GM21576 (cell line): Measurements from ENCODE around the gene SMIM35.
A peak's percentile ranks its signal among the peaks of the same experiment; 100 is the strongest.

Experiments
- ATAC-seq: cut with Tn5 transposase; IDR thresholded peaks from one replicate; pipeline ENCODE4 v1.9.1; 2021; ENCODE audit warnings: mild to moderate bottlenecking, moderate library complexity; ENCODE audit not compliant: unreplicated experiment

SMIM35 gene

DNA sequence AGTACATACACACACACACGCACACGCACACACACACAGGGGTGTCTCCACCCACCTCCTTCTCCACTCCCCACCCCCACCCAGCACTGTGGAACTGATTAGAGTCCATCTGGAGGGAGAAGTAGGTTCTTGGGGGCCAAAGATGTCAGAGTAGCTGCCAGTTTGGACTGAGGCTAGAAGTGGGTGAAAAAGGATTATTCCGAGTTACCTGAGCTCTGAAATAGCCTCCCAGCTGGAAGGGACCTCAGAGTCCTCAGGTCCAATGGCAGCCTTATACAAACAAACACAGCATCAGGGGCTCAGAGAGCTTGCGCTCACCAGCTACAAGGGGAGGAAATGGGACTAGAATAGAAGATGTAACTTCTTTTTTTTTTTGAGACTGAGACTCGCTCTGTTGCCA is 79.7 kb downstream of the SMIM35 start:
- ATAC-seq, result no peak

DNA sequence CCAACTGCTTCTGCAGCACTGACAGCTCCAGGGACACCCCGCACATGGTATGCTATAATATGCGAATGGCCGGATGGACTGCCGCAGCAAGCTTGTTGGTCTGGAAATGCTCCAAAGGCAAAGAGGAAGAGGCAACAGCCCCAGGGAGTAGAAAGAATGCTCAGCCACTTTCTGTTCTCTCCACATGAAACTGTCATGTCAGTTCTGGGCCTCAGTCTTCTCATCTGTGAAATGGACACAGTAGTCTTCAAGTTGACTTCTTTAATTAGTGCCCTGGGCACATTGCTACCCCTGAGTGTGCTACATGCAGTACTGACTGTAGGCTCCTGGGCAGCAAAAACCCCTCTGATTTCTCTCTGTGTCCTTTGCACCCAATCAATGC is 80.6 kb downstream of the SMIM35 start:
- ATAC-seq, result no peak

DNA sequence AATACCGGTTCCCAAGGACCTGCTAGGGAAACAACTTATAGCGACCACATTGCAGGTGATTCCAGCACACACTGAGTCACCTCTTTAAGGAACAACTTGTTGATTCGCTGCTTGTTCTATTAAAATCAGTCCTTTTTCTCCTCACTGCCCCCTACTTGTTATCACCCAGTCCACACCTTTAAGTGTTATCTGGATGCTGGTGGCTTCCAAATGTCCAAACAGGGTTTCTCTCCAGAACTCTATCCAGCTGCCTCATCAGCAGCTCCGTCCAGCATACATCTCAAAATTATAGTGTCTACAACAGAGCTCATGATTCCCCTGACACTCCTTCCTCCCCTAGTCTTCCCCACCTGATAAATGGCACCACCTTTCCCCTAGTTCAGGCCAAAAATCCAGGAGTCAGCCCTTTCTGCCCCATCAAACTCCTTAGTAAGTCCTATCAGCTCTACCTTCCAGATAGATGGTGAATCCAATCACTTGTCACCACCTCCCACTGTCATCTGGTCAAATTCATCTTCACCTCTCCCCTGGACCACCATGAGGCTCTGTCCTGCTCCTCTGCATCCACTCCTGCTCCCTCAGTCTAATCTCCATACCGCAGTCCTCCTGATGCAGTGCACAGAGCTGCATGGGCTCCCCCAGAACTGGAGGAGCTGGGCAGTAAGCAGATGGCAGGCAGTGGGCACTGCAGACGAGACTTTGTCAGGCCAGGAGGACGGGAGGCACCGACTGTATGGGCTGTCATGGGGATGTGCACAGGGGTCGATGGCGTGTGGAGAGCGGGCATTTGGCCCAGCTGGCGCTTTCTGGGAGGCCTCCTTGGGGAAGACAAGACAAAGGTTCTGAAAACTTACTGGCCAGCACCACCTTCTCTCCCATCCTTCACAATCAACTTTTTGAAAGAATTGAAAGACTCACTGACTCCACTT is 81.3 kb downstream of the SMIM35 start:
- no peak for ATAC-seq

DNA sequence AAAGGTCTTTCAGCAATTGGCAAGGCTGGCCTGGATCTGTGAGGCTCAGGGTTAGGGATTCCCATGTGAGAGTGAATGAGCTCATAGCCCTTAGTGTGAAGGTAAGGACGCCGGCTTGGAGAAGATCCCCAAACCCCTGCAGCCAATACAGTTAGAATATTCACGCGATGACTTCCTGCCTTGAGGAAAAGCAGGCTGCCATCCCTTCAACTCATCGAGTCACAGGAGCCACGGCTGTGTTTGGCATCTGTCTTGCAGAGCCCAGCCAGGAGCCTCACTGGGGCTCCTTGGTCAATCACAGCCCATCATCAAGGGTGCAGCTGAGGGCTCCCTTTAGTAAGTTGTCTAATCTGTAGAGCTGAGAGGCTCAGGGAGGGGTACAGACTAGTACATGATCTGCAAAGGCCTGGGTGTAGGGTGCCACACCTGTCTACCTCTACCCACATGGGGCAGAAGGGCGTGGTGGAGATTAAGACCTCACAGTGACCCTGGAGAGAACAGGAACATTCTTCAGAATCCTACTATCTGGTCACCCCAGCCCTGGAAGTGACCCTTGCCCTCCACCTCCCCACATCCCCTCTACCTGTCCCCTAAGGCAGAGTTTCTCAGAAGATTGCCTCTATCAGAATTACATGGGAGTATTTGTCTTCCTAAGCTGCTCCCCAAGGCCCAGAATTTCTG is 82.1 kb downstream of the SMIM35 start:
- no peak for ATAC-seq

DNA sequence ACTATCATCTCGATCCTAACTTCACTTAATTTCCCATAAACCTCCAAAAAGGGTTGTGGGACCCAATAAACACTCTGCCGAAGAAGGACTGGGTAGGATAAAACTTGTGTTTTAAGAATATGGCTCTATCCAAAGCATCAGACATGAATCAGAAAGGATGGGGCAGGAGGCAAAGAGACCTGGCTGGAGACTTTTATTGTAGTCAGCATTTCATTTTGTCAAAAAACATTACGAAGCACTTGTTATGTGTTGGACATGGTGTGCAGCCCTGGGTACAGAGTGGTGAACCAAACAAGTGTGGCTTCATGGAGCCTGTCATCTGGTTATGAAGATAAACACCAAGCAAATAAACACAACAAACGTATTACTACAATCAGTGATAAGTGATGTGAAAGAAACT is 83.3 kb downstream of the SMIM35 start:
- ATAC-seq, result no peak

DNA sequence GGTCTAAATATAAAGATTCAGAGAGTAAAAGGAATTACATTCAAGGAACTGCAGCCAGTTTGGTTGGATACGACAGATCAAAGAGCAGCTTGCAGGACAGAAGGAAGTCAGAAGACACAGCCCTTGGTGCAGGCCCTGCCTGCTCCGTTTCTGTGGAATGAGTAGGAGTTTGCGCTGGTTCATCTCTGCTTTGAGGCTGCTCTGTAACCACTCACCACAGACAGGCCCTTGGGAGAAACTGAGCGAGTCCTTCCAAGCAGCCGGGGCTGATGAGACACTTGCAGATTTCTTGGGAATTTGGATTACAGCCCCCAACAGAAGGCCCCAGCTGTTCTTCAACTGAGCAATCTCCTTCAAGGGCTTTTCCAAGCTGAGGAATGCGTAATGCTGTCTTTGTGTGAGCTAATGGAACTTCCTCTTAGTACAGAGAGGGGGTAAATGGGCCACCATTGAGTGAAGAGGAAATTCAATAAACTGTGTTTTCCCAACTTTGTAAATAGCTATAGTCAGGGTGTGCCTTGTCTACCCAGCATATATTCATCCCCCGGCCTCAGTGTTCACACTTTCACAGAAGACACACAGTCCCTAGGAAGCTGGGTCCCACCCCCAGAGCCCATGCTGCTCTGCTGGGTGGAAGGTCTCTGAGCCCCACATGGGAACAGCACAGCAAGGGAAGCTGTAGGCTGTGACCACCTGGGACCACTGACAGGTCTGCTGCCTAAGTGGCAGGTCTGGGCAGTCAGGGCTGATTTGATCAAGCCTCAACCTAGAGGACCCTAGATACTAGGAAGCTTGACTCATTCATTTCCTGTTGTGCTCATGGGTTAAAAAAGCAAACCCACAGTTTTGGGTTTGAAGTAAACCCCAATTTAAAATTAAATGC is 84.0 kb downstream of the SMIM35 start:
- ATAC-seq, result no peak

DNA sequence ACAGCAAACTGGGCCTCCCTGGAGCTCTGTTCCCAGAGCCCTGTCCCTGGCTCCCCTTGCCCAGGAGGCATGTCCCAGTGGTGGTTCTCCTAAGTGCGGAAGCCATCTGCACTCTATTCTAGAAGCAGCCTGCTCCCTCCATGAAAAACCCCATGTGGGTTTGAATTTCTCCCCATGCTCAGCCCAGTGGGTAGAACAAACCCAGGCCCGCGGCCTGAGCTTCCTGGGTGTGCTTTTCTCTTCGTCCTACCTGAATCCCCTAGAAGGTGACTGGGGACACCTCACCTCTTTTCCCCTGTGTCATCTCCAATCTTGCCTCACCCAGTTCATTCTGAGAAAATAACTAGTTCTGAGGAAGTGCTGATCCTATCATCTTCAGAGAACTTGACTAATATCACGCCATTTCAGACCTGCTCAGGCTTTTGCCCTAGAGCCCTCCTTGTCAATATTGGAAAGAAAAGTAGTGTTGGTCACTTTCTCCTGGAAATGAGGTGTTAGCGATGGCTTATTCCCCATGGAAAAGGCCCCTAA is 84.7 kb downstream of the SMIM35 start:
- no peak for ATAC-seq

DNA sequence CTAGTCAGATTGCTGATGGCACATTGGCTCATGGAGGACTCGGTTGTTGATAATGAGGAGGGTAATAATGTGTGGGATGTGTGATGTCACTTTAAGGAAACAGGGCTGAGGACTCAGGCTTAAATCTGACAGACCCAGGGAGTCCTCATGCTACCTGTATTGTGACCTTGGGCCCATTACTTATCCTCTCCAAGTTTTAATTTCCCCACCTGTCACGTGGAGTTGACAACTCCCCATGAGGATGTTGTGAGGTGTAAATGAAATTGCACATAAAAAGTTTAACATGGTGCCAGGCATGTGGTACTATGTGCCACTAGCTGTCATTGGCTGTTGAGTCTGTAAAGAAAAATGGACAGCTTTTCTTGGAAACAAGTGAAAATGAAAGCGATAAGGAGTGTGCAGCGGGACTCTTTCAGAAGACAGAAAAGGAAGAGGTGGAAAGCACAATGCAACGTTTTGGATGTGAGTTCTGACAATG is 85.2 kb downstream of the SMIM35 start:
- ATAC-seq, result no peak

DNA sequence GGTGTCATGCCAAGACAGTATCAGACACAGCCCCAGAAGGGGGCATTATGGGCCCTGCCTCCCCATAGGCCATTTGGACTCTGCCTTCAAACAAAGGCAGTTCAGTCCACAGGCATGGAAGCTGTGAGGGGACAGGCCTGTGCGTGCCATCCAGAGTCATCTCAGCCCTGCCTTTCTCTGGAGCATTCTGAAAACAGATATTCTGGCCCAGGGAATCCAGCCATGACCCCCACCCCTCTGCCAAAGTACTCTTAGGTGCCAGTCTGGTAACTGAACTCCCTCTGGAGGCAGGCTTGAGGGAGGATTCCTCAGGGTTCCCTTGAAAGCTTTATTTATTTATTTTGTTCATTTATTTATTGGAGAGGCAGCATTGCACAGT is 85.9 kb downstream of the SMIM35 start:
- ATAC-seq, result no peak

DNA sequence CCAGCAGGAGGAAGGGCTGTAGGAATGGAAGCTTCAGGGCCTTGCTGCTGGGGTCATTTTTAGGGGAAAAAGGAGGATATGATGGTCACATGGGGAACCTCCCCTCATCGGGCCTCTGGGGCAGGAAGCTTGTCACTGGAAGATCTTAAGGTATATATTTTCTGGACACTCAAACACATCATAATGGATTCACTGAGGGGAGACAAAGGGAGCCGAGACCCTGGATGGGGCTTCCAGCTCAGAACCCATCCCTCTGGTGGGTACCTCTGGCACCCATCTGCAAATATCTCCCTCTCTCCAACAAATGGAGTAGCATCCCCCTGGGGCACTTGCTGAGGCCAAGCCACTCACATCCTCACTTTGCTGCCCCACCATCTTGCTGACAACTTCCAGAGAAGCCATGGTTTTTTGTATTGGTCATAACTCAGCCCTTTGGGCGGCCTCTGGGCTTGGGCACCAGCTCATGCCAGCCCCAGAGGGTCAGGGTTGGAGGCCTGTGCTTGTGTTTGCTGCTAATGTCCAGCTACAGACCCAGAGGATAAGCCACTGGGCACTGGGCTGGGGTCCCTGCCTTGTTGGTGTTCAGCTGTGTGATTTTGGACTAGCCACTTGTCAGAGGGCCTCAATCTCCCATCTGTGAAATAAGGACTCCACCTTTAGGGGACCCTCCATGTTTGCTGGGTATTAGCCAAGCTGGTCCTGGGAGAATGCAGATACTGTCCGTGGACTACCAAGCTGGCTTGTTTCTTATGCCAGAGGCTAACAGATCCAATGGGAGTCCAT is 86.5 kb downstream of the SMIM35 start:
- ATAC-seq, result no peak

DNA sequence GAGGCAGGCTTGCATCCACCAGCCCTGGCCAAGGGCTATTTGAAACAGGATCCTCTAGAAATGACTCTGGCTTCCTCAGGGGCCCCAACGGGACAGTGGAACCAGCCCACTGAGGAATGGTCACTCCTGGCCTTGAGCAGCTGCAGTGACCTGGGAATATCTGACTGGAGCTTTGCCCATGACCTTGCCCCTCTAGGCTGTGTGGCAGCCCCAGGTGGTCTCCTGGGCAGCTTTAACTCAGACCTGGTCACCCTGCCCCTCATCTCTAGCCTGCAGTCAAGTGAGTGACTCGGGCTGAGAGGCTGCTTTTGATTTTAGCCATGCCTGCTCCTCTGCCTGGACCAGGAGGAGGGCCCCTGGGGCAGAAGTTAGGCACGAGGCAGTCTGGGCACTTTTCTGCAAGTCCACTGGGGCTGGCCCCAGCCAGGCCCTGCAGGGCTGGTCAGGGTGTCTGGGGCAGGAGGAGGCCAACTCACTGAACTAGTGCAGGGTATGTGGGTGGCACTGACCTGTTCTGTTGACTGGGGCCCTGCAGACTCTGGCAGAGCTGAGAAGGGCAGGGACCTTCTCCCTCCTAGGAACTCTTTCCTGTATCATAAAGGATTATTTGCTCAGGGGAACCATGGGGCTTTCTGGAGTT is 87.3 kb downstream of the SMIM35 start:
- no peak for ATAC-seq

DNA sequence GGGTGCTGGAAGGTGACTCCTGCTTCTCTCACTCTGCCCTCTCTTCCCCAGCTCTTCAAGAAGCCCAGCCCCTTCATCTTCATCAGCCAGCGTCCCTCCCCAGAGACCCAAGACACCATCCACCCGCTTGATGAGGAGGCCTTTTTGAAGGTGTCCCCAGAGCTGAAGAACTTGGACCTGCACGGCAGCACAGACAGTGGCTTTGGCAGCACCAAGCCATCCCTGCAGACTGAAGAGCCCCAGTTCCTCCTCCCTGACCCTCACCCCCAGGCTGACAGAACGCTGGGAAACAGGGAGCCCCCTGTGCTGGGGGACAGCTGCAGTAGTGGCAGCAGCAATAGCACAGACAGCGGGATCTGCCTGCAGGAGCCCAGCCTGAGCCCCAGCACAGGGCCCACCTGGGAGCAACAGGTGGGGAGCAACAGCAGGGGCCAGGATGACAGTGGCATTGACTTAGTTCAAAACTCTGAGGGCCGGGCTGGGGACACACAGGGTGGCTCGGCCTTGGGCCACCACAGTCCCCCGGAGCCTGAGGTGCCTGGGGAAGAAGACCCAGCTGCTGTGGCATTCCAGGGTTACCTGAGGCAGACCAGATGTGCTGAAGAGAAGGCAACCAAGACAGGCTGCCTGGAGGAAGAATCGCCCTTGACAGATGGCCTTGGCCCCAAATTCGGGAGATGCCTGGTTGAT is 88.0 kb downstream of the SMIM35 start:
- ATAC-seq, result no peak

DNA sequence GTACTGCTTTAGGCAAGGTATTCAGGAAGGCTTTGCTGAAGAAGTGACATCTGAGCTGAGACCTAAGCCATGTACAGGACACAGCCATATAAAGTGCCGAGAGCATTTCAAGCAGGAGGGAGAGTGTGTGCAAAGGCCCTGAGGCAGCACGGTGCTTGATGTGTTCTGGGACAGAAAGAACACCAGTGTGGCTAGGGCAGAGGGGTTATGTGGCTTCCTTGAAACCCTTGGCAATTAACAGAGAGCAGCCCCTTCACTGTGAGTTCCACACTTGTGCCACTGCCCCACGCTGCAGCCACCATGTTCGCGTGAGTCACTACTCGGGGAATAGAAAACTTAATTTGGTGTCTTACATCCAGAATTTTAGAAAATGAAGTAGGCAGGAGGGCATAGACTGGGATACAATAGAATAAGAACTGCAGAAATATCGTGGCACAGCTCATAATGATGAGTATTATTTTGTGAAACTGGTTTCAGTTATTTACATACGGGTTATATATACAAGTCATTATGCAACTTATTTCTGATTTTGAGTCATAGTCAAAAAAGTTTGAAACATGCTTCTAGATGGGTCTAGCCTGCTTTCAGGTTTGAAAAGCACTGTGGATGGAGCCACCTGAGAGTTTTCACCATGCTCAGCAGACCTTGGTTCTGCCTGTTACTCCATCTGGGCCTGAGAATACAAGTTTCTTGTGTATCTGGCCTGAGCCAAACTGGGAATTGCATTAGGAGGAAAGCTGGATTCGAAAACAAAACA is 88.8 kb downstream of the SMIM35 start:
- ATAC-seq, result peak; percentile 63

DNA sequence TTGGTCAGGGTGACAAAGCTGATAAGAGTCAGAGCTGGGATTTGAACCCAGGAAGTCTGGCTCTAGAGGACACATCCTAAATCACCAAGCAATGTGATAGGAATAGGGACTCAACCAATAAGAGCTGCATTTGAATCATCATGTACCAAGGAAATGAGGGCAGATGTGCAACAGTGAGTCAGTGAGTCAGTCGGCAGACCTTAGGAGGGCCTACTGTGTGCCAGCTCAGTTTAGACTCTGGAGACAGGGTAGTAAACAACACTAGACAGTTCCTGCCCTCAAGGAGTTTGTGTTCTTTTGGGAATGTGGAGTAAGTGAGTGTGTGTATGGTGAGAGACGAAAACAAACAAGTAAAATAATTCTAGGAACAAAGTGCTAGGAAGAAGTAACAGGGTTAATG is 89.4 kb downstream of the SMIM35 start:
- no peak for ATAC-seq

DNA sequence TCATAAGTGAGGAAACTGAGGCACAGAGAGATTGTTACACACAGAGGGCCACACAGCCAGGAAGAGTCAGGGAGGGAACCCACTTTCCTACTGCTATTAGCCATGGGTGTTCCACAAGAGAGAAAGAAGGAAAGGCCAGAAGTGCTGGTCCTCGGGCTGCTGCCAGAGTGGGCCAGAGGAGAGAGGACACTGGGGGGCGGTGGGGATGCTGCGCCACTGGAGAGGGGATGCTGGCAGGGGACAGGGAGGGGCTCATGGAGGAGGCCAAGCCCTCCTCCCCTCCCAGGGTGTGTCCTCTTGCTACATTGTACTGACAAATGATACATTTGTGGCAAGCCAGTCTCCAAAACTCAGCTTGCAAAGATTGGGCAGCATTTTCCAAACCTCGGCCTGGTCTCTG is 90.7 kb downstream of the SMIM35 start:
- ATAC-seq, result no peak

DNA sequence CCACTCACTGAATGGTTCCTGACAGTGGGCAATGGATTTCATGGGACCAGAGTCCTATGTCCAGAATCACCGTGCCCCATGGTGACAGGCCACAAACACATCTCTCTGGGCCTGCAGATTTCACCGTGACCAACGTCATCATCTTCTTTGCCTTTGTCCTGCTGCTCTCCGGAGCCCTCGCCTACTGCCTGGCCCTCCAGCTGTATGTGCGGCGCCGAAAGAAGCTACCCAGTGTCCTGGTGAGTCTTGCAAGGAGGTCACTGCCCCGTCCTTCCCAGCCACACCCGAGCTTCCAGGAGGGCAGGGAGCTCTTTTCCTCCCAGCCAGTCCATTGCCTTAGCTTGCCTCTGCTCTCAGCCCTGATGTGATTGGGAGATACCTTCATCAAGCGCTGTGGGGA is 91.3 kb downstream of the SMIM35 start:
- ATAC-seq, result no peak

DNA sequence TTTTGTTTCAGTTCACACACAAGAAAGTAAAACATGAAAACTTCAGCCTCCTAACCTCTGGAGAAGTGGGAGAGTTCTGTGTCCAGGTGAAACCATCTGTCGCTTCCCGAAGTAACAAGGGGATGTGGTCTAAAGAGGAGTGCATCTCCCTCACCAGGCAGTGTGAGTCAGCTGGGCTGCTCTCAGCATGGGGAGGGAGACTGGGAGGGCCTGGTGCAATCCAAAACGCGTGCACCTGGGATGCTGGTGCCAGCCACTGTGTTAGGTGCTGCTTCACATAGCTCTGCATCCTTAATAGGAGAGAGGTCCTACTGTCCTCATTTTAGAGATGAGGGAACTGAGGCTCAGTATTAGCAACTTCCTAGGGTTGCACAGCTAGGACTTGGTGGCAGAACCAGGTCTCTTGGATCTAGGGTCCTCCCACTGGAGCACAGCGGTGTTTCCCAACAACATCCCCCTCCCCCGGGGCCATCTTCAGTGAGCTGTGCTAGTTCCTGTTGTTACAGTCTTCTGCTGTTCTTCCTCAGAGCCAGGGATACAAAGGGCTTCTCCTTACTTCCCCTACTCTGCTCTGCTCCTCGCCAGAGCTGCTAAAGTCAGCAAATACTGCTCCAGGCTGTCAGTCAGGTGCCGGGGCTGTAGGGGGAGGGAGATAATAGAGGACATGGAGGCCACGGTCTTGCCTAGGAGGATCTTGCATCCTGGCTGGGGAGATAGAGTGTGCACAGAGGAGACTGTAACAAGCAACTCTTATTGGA is 92.6 kb downstream of the SMIM35 start:
- no peak for ATAC-seq

DNA sequence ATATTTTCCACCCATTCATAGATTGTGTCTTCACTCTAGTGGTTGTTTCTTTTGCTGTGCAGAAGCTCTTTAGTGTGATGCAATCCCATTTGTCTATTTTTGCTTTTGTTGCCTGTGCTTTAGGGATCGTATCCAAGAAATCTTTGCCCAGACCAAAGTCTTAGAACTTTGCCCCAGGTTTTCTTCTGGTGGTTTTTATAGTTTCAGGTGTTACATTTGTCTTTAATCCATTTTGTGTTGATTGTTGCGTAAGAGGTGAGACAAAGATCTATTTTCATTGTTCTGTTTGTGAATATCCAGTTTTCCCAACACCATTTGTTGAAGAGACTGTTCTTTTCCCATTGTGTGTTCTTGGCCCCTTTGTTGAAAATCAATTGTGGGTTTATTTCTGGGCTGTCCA is 94.1 kb downstream of the SMIM35 start:
- no peak for ATAC-seq
